Middle frontal gyrus (tissue), 1 donor: ENCODE measurements around the gene DDX54.

Source experiments
- DNase-seq: peaks from one replicate; pipeline ENCODE4 v3.0.0-alpha.2; 2015; ENCODE audit warnings: low spot score; ENCODE audit errors: extremely low spot score

DDX54 gene

DNA sequence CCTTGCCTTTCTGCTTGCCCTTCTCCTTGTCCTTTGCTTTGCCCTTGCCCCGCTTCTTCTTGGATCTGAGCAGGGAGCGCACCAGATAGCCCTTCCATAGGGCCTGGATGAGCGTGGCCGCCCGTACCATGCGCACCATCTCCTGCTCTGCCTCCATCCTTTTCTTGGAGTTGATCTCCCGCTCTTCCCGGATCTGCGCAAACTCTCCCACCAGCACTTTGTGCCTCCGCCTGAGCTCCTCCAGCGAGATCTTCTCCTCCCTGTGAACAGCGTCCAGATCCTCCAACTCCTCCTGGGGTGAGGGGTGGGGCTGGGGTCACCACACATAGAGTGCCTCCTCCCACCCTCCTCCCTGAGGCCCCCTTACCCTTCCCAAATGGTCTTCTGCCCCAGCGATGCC is 10.3 kb upstream of the DDX54 start:
- no peak for DNase-seq

DNA sequence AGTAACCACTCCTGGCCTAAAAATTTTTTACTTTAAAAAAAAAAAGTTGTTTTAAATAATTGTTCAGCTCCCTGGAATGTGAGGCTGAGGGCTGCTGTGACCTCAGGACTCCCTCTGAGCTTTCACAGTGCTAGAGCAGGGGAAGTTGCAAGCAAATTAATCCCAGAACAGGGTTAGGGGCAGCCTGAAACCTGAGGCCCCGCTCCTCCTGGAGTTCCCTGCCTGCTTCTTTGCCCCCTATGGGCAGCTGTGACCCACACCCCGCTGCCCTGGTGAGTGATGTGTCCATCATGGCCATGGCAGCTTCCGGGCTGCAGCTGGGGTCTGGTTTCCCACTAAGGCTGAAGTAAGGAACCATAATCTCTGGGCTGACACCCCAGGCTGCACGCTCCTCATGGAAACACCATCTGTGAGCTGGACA is 9.7 kb upstream of the DDX54 start:
- DNase-seq = no peak

DNA sequence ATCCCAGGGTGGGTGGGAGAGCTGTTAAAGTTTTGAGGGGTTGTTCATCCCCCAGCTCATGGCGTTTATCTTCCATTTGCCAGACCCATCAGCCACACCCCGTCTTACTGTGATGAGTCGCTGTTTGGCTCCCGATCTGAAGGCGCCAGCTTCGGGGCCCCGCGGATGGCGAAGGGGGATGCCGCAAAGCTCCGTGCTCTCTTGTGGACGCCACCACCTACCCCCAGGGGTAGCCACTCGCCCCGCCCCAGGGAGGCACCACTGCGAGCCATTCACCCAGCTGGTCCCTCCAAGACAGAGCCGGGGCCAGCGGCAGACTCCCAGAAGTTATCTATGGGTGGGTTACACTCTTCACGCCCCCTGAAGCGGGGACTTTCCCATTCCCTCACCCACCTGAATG is 5.9 kb upstream of the DDX54 start:
- no peak for DNase-seq

DNA sequence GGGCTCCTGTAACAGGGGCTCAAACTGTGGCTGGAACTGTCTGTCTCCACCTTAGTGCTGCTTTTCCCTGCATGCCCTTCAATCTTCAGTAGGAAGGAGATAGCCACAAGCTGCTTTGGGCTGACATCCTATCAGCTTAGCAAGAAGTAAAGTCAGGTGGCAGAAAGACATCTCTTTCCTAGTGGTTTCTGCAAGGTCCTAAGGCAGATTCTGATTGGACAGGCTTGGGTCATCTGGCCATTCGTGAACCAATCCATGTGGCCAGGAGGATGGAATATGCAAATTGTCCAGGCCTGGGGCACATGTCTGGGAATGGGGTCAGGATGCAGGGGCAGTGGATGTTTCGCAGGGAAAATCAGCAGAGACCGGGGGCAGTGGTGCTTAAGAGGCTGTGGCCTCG is 5.5 kb upstream of the DDX54 start:
- DNase-seq = no peak

DNA sequence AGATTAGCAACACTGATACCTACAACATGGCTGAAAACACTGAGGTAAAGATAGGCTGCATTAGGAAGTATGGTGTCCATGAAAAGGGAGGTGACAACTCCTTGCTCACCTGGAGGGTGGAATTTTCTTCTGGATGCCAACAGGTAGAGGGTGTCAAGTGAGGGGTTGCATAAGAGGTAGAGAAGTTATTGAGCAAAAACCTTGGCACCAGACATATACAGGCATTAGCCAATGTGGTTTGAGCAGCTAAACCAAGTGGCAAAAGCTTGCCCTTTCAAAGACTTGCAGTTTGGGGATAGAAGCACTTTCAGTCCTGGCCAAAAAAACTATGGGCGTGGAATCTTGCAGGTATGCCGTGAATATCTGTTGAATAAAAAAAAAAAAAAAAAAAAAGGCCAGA is 4.1 kb upstream of the DDX54 start:
- DNase-seq = no peak

DNA sequence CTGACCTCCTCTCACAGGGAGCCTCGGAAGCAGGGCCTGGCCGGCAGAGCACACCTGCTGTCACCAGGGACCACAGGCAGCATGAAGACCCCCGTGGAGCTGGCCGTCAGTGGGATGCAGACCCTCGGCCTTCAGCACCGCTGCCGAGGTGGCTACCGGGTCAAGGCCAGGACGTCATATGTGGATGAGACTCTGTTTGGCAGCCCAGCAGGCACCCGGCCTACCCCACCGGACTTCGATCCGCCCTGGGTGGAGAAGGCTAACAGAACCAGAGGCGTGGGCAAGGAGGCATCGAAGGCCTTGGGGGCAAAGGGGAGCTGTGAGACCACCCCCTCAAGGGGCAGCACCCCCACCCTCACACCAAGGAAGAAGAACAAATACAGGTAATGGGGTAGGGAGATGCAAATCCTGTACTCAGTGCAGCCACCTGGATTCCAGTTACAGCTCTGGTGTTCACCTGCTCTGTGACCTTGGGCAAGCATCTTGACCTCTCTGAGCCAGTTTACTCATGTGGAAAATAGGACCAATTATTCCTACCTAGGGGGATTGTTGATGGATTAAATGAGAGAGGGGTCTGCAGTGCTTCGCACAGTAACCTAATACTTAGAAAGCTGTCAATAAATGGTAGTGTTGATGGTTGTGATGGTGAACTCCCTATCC is 1.5 kb upstream of the DDX54 start:
- DNase-seq = no peak

DNA sequence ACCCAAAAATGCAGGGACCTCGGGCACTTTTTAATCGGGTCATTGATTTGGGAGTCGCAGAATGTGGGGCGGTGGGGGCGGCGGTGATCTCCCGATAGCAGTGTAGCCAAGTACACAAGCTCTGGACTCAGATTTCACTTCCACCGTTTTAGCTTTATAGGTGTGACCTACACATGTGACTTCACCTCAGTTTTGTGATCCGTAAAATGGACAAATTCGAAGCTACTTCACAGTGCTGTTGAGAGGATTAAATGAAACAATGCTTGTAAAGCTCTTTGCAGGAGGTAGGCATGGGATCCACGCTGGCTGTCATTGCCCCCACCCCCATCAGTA is 721 bp upstream of the DDX54 start:
- no peak for DNase-seq

DNA sequence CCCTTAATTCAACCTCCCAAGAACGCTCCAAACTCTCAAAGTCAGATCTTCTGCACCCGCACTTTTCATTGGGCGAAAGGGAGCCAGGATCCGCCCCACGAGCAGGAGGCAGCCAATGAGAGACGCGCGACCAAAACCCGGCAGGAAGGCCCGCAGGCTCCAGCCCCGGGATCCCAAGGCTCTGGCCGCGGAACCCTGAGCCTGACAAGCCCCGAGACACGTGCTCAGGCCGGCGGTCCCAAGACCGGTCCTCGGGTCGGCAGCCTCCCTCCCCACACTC is 438 bp downstream of the DDX54 start:
- DNase-seq = peak; percentile 81

DNA sequence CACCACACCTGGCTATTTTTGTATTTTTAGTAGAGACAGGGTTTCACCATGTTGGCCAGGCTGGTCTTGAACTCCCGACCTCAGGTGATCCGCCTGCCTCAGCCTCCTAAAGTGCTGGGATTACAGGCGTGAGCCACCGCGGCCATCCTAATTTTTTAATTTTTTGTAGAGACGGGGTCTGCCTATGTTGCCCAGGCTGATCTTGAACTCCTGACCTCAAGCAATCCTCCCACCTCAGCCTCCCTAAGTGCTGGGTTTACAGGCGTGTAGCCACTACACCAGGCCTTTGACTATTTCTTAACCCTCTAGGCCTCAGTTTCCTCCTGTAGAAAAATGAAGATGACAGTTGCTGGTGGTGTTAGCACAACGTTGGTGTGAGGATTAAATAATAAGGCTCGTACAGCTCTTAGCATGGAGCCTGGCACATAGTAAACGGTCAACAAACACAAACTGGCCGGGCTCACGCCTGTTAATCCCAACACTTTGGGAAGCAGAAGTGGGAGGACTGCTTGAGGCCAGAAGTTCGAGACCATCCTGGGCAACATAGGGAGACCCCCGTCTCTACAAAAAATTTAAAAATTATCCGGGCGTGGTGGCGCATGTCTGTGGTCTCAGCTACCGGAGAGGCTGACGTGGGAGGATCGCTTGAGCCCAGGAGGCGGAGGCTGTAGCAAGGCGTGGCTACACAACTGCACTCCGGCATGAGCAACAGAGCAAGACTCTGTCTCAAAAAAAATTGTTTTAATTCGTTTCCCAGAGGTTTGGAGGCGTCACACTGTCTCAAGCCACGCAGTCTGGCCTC is 979 bp downstream of the DDX54 start:
- no peak for DNase-seq

DNA sequence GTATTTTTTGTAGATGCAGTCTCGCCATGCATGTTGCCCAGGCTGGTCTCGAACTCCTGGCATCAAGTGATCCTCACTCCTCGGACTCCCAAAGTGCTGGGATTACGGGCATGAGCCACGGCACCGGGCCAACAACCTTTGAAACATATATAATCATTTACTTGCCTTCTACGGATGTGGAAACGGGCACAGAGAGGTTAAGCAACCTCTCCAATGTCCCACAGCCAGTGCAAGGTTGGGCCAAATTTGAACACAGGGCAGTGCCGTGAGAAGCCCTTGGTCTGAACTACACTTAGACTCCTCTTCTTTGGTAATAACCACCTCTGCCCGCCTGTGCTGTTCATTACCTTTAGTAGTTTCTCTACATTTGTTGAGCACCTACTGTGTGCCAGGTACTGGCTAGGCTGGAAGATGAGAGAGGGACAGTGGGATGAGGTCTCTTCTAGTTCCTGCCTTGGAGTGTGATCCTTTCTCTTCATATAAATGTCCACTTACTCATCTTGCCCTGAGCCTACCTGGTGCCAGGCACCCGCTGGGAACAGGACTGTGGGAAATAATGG is 2.2 kb downstream of the DDX54 start:
- DNase-seq = no peak

DNA sequence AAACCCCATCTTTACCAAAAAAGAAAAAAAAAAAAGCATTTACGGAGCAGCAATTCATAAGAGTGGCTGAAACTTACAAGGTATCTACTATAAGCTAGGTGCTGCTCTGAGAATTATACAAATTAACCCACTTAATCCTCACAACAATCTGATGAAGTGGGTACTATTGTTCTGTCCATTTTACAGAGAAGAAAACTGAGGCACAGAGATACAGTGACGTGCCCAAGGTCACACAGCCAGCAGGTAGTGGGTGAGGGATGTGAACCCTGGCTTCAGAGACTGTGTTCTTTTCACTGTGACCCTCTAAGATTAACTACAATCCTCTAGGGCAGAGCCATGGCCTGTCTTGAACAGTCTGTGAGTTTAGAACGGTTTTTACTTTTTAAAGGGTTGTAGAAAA is 3.3 kb downstream of the DDX54 start:
- DNase-seq = no peak

DNA sequence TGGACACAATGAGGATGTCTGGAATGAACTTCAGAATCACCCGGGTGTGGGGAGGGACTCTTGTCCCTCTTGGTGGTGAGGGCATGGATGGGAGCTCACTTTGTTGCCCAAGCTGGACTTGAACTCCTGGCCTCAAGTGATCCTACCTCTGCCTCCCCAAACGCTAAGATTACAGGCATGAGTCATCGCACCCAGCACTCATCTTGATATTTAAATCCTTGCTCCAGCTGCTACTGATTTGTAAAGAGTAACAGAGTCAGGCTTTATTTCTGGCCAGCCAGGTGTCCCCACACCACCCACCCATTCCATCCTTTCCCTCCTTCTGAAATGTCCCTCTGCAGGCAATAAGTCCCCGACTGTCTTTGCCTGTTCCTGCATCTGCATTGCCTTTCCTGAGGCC is 4.9 kb downstream of the DDX54 start:
- DNase-seq = no peak

DNA sequence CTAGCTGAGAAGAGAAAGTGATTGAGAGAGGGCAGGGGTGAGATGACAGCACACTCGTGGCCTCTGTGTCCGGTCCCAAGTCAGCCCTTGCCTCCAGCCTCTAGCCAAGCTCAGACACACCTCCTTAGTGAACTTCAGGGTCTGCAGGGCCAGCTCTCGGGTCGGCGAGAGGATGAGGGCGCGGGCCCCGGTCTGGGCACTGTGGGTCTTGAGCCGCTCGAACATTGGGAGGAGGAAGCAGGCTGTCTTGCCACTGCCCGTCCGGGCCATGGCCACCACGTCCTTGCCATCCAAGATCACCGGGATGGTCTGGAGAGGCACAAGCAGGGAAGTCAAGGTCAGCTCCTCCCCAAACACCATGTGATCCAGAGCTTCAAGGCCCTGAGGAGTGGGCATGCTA is 6.3 kb downstream of the DDX54 start:
- DNase-seq = no peak

DNA sequence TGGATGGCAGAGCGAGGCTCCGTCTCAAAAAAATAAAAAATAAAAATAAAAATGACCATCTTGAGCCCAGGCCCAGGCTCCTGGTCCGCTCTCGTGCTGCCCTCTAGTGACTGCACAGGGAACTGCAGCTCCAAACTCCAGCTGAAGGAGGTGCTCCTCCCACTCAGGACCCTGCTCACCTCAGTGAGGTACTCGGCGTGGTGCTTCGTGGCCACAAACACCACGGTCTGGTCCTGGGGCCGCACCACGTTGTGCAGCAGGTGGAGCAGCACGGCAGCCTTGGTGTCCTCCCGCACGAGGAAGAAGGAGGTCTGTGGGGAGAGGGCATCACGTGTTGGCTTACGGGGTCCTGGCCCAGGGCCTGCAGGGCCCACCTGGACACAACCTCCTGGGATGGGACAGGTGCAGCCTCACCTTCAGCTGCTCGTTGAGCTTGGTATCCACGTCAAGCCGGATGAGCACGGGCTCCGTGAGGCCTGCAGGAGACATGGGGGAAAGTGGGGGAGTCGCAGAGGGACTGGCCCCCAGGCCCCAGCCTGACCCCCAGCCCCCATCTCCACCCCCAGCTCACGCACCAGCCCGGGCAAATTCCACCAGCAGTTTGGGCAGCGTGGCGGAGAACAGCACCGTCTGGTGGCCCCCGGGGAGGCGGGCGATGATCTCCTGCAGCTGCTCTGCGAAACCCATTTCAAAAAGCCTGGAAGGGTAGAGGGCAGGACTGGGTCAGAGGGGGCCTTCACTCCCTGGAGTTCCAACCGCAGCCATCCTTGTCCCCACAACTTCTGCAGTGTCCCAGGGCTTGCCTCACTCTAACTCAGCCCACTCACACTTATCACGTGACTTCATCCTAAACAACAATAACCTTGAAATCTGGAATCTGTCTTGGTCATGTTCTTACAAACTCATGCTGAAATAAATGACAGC is 10.6 kb downstream of the DDX54 start:
- DNase-seq = peak; percentile 51

DNA sequence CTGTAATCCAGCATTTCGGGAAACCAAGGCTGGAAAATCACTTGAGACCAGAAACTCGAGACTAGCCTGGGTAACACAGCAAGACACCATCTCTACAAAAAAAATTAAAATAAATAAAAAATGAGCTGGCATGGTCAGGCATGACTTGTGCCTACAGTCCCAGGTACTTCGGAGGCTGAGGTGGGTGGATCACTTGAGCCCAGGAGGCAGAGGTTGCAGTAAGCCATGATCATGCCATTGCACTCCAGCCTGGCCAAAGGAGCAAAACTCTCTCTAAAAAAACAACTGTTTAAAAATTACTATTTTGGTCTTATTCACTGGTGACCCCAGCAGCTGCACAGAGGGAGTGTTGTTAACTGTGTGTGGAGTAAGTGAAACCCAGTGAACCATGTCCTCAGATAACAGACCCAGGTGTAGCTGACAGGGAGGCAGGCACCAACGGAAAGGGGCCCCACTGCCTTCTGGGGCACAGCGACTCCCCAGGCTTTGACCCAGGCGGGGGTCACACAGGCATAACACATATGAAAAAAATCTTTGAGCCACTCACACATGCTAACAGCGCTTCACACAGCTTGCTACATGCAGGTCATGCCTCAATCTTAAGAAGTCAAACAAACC is 12.1 kb downstream of the DDX54 start:
- DNase-seq = no peak

DNA sequence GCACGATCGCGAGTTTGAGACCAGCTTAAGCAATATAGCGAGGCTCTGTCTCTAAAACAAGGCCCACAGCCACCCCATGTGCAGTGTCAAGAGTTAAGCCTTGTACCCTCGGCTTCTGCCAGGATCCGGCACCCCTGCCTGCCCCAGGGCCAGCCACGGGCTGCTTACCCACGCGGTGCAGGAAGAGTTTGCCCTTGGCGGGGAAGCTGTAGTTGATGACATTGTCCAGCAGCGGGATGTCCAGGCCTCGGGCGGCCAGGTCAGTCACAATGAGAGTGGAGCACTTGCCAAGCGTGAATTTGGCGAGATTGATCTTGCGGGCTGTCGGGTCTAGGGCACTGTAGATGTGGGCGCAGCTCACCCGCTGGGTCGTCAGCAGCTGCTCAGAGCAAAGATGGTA is 13.1 kb downstream of the DDX54 start:
- DNase-seq = no peak

DNA sequence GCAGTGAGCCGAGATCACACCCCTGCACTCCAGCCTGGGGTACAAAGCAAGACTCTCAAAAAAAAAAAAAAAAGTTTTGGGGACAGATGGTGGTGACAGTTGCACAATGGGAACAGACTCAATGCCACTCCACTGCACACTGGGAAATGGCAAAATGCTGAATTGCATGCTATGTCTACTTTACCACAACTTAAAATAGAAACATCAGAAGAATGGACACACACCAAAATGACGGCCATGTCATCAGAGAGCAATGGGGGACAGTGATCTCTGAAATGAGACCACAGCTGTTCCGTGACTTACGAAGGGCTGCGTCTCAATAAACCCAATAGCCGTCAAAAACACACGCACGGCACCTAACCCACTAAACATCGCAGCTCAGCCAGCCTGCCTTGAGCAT is 13.7 kb downstream of the DDX54 start:
- no peak for DNase-seq

DNA sequence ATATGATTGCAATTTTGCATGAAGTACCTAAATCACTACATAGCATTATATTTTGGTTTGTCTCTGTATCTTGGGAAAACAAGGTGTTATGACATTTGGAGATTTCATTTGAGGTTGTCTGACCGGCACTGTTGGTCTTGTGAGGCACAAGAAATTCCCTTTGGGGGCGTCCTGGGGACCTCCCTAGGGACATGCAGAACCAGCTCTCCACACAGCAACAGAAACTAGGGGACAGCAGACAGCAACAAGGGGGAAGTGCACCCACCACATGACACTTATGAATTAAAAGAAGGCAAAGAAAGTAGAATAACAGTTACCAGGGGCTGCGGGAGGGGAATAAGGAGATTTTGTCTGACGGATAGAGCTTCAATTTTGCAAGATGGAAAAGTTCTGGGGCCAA is 14.4 kb downstream of the DDX54 start:
- no peak for DNase-seq

DNA sequence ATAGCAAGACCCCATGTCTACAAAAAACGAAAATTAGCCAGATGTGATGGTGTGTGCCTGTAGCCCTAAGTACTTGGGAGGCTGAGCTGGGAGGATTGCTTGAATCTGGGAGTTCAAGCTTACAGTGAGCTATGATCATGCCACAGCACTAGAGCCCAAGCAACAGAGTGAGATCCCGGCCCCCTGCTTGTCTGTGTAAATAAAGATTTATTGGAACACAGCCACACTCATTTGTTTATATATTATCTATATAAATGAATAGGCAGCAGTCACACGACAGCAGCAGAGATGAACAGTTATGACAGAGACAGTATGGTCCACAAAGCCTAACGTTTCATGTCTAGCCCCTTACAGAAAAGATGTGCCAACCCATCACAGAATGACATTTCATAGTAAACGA is 14.8 kb downstream of the DDX54 start:
- DNase-seq = no peak

DNA sequence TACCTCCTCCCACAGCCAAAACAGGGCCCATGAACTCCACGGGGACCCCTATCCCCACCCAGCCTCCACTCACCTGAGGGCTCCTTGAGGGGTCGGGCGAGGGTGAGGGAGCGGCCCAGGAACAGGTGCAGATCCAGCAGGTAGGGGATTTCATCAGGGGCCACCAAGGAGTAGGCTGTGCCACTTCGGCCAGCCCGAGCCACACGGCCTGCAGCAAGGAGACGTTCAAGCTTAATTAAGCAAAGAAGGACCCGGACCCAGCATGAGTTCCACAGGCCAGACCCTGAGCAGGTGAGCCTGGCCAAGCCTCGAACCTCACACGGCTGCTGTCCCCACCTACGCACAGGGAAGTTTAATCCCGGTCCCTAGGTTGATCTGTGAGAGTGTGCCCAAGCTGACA is 15.6 kb downstream of the DDX54 start:
- no peak for DNase-seq

DNA sequence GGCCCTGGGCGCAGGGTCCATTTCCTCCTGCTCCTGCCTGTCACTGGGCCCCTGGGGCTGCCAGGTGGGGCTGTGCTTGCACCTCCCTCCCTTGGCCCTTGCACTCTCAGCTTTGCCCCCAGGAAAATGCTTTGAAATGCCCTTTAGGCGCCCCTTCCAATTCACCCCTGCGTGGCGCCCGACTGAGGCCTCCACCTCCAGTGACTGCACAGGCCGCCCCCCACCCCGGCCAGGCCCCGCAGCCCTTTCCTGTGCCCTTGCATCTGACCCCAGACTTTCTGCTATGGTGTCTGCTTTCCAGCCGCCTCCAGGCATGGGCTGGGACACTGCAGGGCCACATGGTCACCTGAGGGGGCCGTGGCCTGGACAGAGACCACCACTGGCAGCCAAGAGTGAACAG is 17.4 kb downstream of the DDX54 start:
- no peak for DNase-seq
